CD4-positive, alpha-beta T cell treated with Interleukin-6 at 100 ng/mL for 8 hours (primary cell): ENCODE data around the gene USP9Y.
"Not testable (repeated sequence)": the region's sequence is repeated elsewhere in the genome, so short reads cannot be mapped to it uniquely, and the experiment has no call there.

ENCODE experiments used
- DNase-seq: peaks from one replicate; pipeline ENCODE4 v3.0.0-alpha.2; 2020; ENCODE audit warnings: mixed read lengths, low spot score

USP9Y gene

GRCh38 chrY:12701181-12701695 lies at the start of gene USP9Y:
TSS of gene USP9Y (plus strand) at chrY:12701231. CDS start at chrY:12709448, 8,217 bp downstream.
- no peak for DNase-seq

GRCh38 chrY:12651621-12652036 lies 49.4 kb upstream of the USP9Y start:
- DNase-seq = no peak

GRCh38 chrY:12661745-12662681 lies 39.0 kb upstream of the USP9Y start:
- no peak for DNase-seq

- no peak for DNase-seq
Observed at GRCh38 chrY:12662745-12663591, 38.1 kb upstream of the USP9Y start.

GRCh38 chrY:12663845-12664244 lies 37.2 kb upstream of the USP9Y start:
- not testable (repeated sequence) for DNase-seq

- DNase-seq = no peak
Observed at GRCh38 chrY:12678111-12678510, 22.9 kb upstream of the USP9Y start.

GRCh38 chrY:12681535-12681934 lies 19.5 kb upstream of the USP9Y start:
- DNase-seq = no peak

- no peak for DNase-seq
Observed at GRCh38 chrY:12688337-12688736, 12.7 kb upstream of the USP9Y start.

- DNase-seq = no peak
Observed at GRCh38 chrY:12700087-12700486, 944 bp upstream of the USP9Y start.

- DNase-seq = no peak
Observed at GRCh38 chrY:12702174-12702573, 1.1 kb downstream of the USP9Y start.

- no peak for DNase-seq
Observed at GRCh38 chrY:12710460-12710859, 9.4 kb downstream of the USP9Y start.

GRCh38 chrY:12715376-12715775 lies 14.3 kb downstream of the USP9Y start:
- no peak for DNase-seq

- DNase-seq = no peak
Observed at GRCh38 chrY:12729746-12730145, 28.7 kb downstream of the USP9Y start.

GRCh38 chrY:12733625-12734024 lies 32.6 kb downstream of the USP9Y start:
- no peak for DNase-seq

GRCh38 chrY:12734051-12734450 lies 33.0 kb downstream of the USP9Y start:
- no peak for DNase-seq

- DNase-seq = no peak
Observed at GRCh38 chrY:12741414-12741813, 40.4 kb downstream of the USP9Y start.

- no peak for DNase-seq
Observed at GRCh38 chrY:12742725-12743124, 41.7 kb downstream of the USP9Y start.

- no peak for DNase-seq
Observed at GRCh38 chrY:12744091-12744490, 43.1 kb downstream of the USP9Y start.

- no peak for DNase-seq
Observed at GRCh38 chrY:12749293-12749692, 48.3 kb downstream of the USP9Y start.

- DNase-seq = no peak
Observed at GRCh38 chrY:12752856-12753255, 51.8 kb downstream of the USP9Y start.

GRCh38 chrY:12756021-12756420 lies 55.0 kb downstream of the USP9Y start:
- no peak for DNase-seq

GRCh38 chrY:12765976-12766375 lies 64.9 kb downstream of the USP9Y start:
- no peak for DNase-seq

GRCh38 chrY:12784521-12784920 lies 83.5 kb downstream of the USP9Y start:
- DNase-seq = no peak
